Aorta (tissue), 5 donors: ENCODE data around the gene CELF1. TPM values are rescaled to one million over a fixed set of nuclear protein-coding genes. Genes with fewer than 3 reads are reported as not detected.
"Not testable (repeated sequence)": the region's sequence is repeated elsewhere in the genome, so short reads cannot be mapped to it uniquely, and the experiment has no call there.

Source experiments
- ATAC-seq: fragments of 200-7000 bp; cut with Tn5 transposase; one replicate; pipeline ENCODE4 v1.9.1; 2022; ENCODE audit warnings: moderate library complexity; ENCODE audit not compliant: low FRiP score
- DNase-seq, 2 donors: peaks; one replicate each; pipeline ENCODE4 v3.0.0-alpha.2; 2020
- H3K27ac ChIP-seq, 2 donors: one replicate each; pipeline ENCODE4 v1.5.1; 2013; ENCODE audit warnings: low read length in 2 of 2, mild to moderate bottlenecking in 2 of 2, moderate library complexity in 2 of 2, control low read depth in 1 of 2, inconsistent platforms in 1 of 2, low read depth in 1 of 2
- H3K27me3 ChIP-seq, 2 donors: one replicate each; pipeline ENCODE4 v1.6.1; 2013; ENCODE audit warnings: control low read depth in 1 of 2, low read length in 1 of 2, mild to moderate bottlenecking in 1 of 2, moderate library complexity in 1 of 2; ENCODE audit not compliant: insufficient read depth in 2 of 2, control insufficient read depth in 1 of 2
- H3K36me3 ChIP-seq, 2 donors: one replicate each; pipeline ENCODE4 v1.6.1; 2013; ENCODE audit warnings: control low read depth in 1 of 2, low read length in 1 of 2, mild to moderate bottlenecking in 1 of 2; ENCODE audit not compliant: insufficient read depth in 2 of 2, control insufficient read depth in 1 of 2
- H3K4me1 ChIP-seq, 2 donors: one replicate each; pipeline ENCODE4 v1.6.1; 2013; ENCODE audit warnings: low read length in 2 of 2, control low read depth in 1 of 2, mild to moderate bottlenecking in 1 of 2, moderate library complexity in 1 of 2; ENCODE audit not compliant: insufficient read depth in 2 of 2, control insufficient read depth in 1 of 2
- H3K4me3 ChIP-seq, 2 donors: one replicate each; pipeline ENCODE4 v1.5.1; 2013; ENCODE audit warnings: low read length in 2 of 2, control low read depth in 1 of 2, mild to moderate bottlenecking in 1 of 2
- H3K9me3 ChIP-seq: one replicate; pipeline ENCODE4 v1.6.1; 2013; ENCODE audit warnings: mild to moderate bottlenecking, low read length; ENCODE audit not compliant: control insufficient read depth
- WGBS, 2 donors: extraction: QIAGEN DNeasy Blood & Tissue Kit; methylation state at CpG; one replicate each; pipeline ENCODE4 v1.1.7; 2013; 5-methylcytosine and 5-hydroxymethylcytosine counted together
- intact Hi-C, 2 donors: fragments of 100-400 bp; cut with DNase I; formaldehyde crosslinking; loops; one replicate each; pipeline versions ENCODE4 v1.14.2 to v1.15.0; 2022
- polyA plus RNA-seq, 2 donors: library from polyadenylated mRNA; stranded (reverse); fragments of 200-250 nt; gene quantifications; one replicate each; pipeline ENCODE4 v1.2.3, GENCODE V29; 2013
- total RNA-seq, 2 donors: library from RNA; stranded (reverse); fragmentation: NEBNext Ultra II Directional; extraction: Animal tissue kit (Norgen Biotek cat#: 25700); gene quantifications; one replicate each; pipeline ENCODE4 v1.2.1, GENCODE V29; 2021
- donor health status: healthy with polysubstance abuse.
- donor health status: Bipolar disorder and iron deficiency.
- donor health status: DM: no; HTN: no; CAD: no.
- donor health status: DM: no; HTN: no; CAD: no.
- donor health status: DM: yes; HTN: yes; CAD: no.

Gene CELF1
- total and polyA plus RNA-seq, 4 donors, result 11.3 to 114 (median 58.1) TPM

DNA sequence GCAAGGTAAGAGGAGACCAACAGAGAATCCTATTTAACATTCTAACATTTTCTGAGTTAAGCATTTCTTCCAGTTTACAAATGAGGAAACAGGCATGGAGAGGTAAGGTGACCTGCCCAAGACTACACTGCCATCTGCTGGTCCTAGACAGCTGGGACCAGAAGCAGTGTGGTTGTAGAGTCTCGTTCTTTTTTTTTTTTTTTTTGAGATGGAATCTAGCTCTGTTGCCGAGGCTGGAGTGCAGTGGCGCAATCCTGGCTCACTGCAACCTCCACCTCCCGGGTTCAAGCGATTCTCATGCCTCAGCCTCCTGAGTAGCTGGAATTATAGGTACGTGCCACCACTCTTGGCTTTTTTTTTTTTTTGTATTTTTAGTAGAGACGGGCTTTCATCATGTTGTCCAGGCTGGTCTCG is 98.7 kb downstream of the CELF1 start:
- 4 to 10% methylated on average over 8 of the region's 8 CpGs for WGBS, 2 donors
- not testable (repeated sequence) for H3K4me1 ChIP-seq

DNA sequence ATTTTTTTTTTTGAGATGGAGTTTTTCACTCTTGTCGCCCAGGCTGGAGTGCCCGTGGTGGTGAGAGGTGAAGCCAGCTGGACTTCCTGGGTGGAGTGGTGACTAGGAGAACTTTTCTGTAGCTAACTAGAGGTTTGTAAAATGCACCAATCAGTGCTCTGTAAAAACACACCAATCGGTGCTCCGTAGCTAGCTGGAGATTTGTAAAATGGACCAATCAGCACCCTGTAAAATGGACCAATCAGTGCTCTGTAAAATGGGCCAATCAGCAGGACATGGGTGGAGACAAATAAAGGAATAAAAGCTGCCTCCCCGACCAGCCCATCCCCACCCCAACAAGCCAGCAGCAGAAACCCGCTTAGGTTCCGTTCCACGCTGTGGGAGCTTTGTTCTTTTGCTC is 99.6 kb downstream of the CELF1 start:
- ATAC-seq (no peak), DNase-seq (no peak)
- H3K9me3 ChIP-seq, result no peaks in the 10 kb centered on the region
- H3K4me1 ChIP-seq, result no peaks in the 10 kb centered on the region
- WGBS, 2 donors, result 90 to 93% methylated on average over 8 of the region's 8 CpGs
- H3K27me3 ChIP-seq, result no peaks in the 10 kb centered on the region
- H3K27ac ChIP-seq, result no peak overlapping the region
- intact Hi-C loops, result loop anchor here in 1 of 2 donors (1.0 kb wide), 1 partner anchor 79 kb away; no protein-coding TSS in a partner anchor
- no peaks in the 10 kb centered on the region for H3K36me3 ChIP-seq
- no peak overlapping the region for H3K4me3 ChIP-seq

More for the DNA sequence above, 98.7 kb downstream of the CELF1 start:
- ATAC-seq (peak; percentile 93), DNase-seq (peak; percentile 82 to 85)
- intact Hi-C loops, result loop anchor here in 1 of 2 donors (1.0 kb wide), 1 partner anchor 80 kb away; no protein-coding TSS in a partner anchor
- not testable (repeated sequence) for H3K27me3 ChIP-seq, H3K9me3 ChIP-seq, H3K4me3 ChIP-seq, H3K27ac ChIP-seq, H3K36me3 ChIP-seq

DNA sequence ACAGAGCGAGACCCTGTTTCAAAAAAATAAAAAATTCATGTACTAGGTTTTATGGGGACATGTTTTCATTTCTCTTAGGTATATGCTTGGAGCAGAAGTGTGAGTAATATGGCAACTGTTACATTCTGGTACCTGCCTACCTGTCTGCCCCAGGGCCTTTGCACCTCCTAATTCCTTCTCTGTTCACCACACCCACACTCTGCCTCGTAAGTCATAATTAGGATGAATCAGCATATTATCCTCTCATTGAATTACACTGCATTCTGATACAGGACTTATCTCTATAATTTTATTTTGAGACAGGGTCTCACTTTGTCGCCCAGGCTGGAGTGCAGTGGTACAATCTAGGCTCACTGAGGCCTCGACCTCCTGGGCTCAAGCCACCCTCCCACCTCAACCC is 100.9 kb downstream of the CELF1 start:
- intact Hi-C loops, result no loop called here
- 94 to 96% methylated on average over 4 of the region's 4 CpGs for WGBS, 2 donors

DNA sequence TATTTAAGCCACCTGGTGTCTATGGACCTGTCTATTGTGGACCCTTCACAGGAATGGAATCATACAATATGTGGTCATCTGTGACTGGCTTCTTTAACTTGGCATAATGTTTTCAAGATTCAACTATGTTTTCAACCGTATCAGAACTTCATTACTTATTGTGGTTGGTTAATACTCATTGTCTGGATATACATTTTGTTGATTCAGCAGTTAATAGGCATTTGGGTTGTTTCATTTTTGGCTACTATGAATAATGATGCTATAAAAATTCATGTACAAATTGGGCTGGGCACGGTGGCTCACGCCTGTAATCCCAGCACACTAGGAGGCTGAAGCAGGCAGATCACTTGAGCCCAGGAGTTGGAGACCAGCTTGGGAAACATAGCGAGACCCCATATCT is 101.5 kb downstream of the CELF1 start:
- H3K36me3 ChIP-seq, result no peaks in the 10 kb centered on the region
- no peak overlapping the region for H3K4me3 ChIP-seq
- intact Hi-C loops, result no loop called here
- H3K27me3 ChIP-seq, result no peaks in the 10 kb centered on the region
- WGBS, 2 donors, result 82 to 86% methylated on average over 4 of the region's 4 CpGs
- no peaks in the 10 kb centered on the region for H3K4me1 ChIP-seq
- H3K27ac ChIP-seq, result no peak overlapping the region
- no peak for ATAC-seq
- H3K9me3 ChIP-seq, result no peaks in the 10 kb centered on the region
- no peak for DNase-seq

More for the DNA sequence above, 100.9 kb downstream of the CELF1 start:
- Histone ChIP-seq H3K9me3 (no peaks in the 10 kb centered on the region), H3K4me3 (no peak overlapping the region), H3K27me3 (no peaks in the 10 kb centered on the region), H3K4me1 (no peaks in the 10 kb centered on the region), H3K27ac (no peak overlapping the region), H3K36me3 (no peaks in the 10 kb centered on the region)
- no peak for ATAC-seq
- DNase-seq, result no peak

DNA sequence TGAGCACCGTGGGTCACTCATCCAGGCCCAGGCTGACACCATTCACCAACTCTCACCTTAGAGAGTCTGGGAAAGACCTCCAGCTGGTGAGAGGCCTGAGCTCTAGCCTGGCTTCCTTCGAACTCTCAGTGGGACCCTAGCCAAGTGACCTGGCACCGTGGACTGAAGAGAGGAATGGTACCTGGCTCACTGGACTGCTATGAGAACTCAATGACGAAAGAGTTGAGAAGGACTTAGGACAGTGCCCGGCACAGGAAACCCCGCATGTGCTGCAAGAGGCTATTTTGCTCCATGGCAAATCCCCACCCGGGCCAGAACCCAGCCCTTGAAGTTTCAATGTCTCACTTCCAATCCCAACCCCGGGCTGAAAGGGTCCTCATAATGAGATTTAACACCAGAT is 103.4 kb downstream of the CELF1 start:
- DNase-seq (no peak), ATAC-seq (no peak)
- no peaks in the 10 kb centered on the region for H3K27me3 ChIP-seq
- 77 to 78% methylated on average over 8 of the region's 8 CpGs for WGBS, 2 donors
- intact Hi-C loops, result no loop called here
- no peak overlapping the region for H3K4me3 ChIP-seq
- no peaks in the 10 kb centered on the region for H3K4me1 ChIP-seq
- H3K36me3 ChIP-seq, result no peaks in the 10 kb centered on the region
- no peak overlapping the region for H3K27ac ChIP-seq
- no peaks in the 10 kb centered on the region for H3K9me3 ChIP-seq

DNA sequence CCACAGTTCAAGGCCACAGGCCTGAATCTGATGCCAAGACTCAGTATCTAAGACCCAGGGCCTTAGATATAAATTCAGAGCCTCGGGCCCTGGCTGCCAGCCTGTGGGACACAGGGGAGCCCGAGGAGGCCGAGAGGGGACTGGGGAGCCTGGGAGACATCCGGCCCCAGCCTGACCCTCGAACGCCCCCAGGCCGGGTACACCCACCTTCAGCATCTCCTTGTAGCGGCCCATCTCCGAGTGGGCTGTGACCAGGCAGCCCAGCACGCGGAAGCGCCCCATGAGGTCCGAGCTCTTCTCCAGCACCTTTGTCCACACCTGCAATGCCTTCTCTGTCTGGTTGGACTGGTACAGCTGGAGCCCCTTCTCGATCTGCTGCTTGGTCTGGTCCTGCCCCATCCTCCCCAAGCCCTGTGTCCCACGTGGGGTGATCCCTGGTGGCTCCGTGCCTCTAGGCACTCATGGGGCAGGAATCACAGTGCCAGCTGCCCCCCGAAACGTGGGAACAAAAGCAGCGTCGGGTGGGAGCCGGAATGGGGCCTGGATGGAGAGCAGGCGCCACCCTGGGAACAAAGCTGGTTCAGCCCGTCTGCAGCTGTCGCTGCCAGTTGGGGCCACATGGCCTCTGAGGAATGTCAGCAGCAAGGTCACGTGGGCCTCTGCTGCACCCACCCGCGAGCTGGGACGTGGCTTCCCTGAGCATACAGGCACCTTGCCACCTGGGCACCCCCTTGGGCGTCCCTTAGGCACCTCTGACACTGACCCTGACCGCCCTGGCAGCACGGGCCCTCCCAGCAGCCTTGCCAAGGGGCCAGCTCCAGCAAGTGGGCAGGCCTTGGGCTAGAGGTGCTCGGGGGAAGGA is 104.1 kb downstream of the CELF1 start, which contains the start of gene RAPSN:
TSS of gene RAPSN (minus strand) at position 571 of the 862 bp plus-strand sequence. CDS start at position 399, 172 bp downstream.
- DNase-seq, result no peak
- H3K4me3 ChIP-seq, result no peak within 1 kb of the TSS
- no peak within 1 kb of the TSS for H3K27ac ChIP-seq
- no peaks in the 10 kb centered on the region for H3K9me3 ChIP-seq
- H3K4me1 ChIP-seq, result no peaks in the 10 kb centered on the region
- peak; percentile 21 for ATAC-seq
- WGBS, 2 donors, result 67 to 73% methylated on average over 32 of the region's 32 CpGs
- no peaks in the 10 kb centered on the region for H3K36me3 ChIP-seq
- intact Hi-C loops, result no loop called here
- no peaks in the 10 kb centered on the region for H3K27me3 ChIP-seq

DNA sequence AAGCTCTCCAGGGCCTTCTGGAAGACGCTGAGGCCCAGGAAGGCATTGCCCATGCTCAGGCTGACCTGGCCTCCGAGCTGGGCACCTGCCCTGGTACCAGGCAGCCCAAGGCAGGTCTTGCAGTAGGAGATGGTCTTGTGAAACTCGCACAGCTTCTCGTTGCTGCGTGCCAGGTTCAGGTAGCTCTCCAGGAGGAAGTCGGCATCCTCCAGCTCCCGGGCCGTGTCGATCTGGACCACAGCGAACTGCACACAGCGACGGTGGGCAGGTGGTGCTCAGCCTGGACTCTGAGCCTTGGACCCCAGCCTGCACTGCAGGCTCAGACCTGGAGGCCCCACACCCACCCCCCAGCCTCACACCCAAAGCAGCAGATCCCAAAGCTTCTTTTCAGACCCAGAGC is 105.0 kb downstream of the CELF1 start:
- intact Hi-C loops, result no loop called here
- Histone ChIP-seq H3K9me3 (no peaks in the 10 kb centered on the region), H3K27ac (no peak overlapping the region), H3K4me1 (no peaks in the 10 kb centered on the region), H3K4me3 (no peak overlapping the region), H3K36me3 (no peaks in the 10 kb centered on the region), H3K27me3 (no peaks in the 10 kb centered on the region)
- no peak for ATAC-seq
- WGBS, 2 donors, result 91 to 96% methylated on average over 12 of the region's 12 CpGs
- no peak for DNase-seq

DNA sequence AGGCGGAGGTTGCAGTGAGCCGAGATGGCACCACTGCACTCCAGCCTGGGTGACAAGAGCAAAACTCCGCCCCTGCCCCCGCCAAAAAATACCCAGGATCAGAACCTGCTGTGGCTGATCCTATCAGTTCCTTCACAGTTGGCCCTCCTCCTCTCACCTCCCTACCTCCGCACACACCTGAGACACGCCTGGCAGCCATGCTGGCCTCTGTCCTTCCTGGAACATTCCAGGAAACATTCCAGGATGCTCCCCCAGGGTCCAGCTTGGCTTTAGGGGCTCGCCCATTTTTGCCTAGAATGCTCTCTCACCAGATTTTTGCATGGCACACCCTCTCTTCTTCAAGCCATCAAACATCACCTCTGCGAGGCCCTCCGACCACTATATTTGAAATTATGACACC is 106.1 kb downstream of the CELF1 start:
- 94 to 97% methylated on average over 9 of the region's 9 CpGs for WGBS, 2 donors
- DNase-seq (no peak), ATAC-seq (no peak)
- Histone ChIP-seq H3K4me3 (no peak overlapping the region), H3K36me3 (no peaks in the 10 kb centered on the region), H3K27me3 (no peaks in the 10 kb centered on the region), H3K9me3 (no peaks in the 10 kb centered on the region), H3K4me1 (no peaks in the 10 kb centered on the region), H3K27ac (no peak overlapping the region)
- intact Hi-C loops, result no loop called here

DNA sequence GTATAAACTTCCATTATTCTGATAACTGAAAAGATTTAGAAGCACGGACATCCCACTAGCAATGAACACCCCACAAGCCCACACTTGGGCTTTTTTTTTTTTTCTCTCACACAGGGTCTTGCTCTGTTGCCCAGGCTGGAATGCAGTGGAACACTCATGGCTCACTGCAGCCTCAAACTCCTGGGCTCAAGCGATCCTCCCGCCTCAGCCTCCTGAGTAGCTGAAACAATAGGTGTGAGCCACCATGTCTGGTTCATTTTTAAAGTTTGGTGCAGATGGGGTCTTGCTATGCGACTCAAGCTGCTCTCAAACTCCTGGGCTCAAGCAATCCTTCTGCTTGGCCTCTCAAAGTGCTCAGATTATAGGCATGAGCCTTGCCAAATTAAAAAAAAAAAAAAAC is 107.1 kb downstream of the CELF1 start:
- H3K27me3 ChIP-seq, result no peaks in the 10 kb centered on the region
- H3K4me1 ChIP-seq, result no peaks in the 10 kb centered on the region

More for the DNA sequence above, 107.1 kb downstream of the CELF1 start:
- DNase-seq (no peak), ATAC-seq (no peak)
- Histone ChIP-seq H3K4me3 (no peak overlapping the region), H3K36me3 (no peaks in the 10 kb centered on the region), H3K9me3 (no peaks in the 10 kb centered on the region), H3K27ac (no peak overlapping the region)
- intact Hi-C loops, result no loop called here
- WGBS, 2 donors, result 94% methylated on average over 4 of the region's 4 CpGs
